CMK (cell line): ENCODE results near the gene RAB32.
A peak's percentile ranks its signal among the peaks of the same experiment; 100 is the strongest.

Experiments used
- DNase-seq: peaks from one replicate; pipeline ENCODE4 v3.0.0-alpha.2; 2010; ENCODE audit warnings: low read depth

Gene RAB32

DNA sequence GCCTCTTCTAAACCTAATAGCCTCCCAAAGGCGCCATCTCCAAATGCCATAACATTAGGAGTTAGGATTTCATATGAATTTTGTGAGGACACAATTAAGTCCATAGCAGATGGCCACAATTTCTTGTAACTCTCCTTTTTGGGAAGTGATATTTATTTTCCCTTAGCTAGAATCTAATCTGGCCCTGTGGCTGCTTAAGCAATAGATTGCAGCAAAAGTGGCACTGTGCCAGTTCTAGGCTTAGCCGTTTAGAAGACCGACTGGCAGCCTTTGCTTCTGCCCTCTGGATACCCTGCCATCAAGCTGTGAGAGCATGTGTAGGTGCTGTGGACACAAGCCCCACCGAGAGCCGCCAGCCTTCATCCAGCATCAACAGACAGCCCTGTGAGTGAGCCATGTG lies 39.2 kb downstream of the RAB32 start:
- DNase-seq = no peak

DNA sequence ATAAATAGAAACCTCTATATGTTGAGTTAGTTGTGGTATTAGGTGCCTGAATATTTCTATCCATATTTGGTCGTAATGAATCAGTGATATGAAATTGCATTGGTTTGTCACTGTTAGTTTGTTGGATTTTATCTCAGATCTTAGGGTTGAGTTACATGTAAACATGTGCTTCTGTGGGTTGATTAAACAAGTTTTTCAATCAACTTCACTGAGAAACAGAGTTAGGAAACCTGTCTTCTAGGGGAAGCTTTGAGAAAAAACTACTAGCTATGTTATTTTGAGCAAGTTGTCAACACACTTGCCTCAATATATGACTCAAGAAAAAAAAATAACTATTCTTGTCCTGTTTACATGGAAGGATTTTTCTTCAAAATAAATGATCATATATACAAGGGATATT lies 40.3 kb downstream of the RAB32 start:
- DNase-seq = no peak

DNA sequence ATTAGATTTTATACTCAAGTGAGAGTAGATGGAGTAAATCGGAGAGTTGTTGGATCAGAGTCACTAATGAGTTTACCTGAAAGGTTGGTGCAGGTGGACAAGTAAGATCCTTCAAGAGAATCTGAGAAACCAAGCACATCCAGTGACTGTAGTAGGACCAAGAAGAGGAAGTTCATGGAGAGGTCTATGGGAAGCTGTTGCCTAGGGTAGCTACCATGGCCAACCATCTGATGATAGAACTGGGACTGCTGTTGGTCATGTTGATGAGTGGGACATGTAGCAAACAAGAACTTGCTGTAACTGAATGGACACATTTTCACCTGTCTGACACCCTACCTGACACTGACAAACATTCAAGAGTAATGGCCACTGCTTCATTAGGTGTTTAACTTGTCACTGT lies 43.8 kb downstream of the RAB32 start:
- DNase-seq = no peak

DNA sequence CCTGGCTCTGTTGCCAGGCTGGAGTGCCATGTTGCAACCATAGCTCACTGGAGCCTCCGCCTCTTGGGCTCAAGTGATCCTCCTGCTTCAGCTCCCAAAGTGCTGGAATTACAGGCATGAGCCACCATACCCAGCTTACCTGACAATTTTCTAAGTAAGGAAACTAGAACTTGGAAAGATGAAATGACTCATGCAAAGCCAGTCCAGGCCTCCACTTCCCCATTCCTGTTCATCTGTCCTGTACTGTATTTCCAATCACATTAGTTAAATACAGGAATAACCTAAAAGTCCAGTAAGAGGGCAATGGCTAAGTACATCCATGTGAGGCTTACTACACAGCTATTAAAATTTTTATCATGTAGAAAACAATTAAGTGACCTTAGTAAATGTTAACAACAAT lies 46.9 kb downstream of the RAB32 start:
- no peak for DNase-seq

DNA sequence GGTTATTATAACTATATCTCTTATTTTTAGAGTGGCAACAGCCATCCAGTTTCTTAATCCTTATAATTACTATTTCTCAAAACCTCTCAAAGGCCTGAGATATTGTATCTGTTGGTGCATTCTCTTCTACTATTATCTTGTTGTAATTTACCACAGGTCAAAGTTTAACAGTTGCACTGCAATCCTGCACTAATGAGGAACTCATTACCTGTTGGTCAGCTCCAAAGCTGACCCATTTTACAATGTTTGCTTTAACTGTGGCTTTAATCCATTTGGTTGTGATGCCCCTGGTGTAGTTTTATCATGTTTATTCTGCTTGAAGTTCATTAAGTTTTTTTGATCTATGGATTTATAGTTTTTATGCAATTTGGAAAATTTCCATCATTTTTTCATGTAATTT lies 48.8 kb downstream of the RAB32 start:
- no peak for DNase-seq

DNA sequence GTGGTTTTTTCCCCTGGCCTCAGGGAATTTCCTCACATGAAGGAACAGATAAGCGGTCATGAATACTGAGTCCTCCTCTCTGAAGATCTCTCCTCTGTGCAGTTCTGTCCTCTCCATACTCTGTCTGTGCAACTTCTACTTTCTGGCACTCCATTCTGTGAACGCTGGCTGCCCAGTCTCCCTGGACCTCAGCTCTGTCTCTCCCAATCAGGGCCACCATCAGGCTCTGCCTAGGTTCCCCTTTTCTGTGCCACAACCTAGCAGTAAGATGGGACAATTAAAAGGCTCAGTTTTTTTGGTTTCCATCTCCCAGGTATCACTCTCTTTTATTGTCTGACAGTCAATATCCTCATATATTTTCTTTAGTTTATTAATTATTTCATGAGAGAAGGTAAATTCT lies 50.4 kb downstream of the RAB32 start:
- DNase-seq = no peak

DNA sequence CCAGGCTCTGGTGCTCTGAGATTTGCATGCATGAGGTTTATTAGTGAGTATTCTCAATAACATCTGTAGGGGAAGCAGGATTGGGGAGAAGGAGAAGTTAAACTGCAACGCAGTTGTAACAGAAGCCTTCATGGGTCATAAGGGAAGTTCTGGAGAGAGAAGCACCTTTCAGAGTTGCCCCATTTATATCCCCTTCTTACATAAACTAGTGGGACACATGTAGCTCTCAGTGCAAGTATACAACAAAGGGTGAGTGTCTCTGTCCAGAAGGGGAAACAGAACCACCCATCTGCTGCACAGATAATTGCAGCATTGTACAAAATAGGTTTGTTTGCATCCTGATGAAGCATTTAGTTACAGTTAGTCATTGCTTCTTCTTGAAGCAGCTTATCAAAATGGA lies 50.9 kb downstream of the RAB32 start:
- no peak for DNase-seq

DNA sequence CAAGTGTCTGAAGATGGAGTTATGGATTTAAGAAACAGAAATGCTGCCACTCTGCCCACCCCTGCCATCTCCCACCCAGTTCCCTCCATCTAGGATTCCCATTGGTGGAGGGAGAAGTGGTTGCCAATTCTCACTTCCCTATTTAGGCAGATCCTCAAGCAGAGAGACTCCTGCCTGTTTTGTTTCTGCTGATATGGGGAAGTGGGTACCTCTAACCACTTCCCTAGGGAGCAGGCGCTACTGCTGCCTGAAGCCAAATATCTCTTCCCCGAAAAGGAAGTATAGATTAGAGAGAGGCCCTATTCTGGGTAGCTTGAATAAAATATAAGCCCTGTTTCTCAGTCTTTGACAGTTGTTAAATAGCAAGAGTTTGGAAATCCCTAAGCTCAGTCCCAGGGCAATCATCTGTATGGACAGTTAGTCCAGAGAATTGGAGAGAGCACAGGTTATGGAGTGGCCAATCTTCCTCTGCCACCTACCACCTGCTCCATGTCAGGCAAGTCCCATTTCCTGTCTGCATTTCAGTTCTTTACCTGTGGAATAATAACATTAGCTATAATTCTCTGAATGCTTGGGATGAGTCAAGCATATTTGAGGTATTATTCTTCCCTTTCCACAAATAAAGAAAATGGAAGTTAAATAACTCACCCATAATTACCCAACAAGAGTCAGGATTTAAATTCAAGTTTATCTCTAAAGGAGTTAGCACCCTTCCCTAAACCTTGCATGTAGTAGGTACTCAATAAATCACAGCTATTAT lies 52.5 kb downstream of the RAB32 start:
- DNase-seq = peak; percentile 66

DNA sequence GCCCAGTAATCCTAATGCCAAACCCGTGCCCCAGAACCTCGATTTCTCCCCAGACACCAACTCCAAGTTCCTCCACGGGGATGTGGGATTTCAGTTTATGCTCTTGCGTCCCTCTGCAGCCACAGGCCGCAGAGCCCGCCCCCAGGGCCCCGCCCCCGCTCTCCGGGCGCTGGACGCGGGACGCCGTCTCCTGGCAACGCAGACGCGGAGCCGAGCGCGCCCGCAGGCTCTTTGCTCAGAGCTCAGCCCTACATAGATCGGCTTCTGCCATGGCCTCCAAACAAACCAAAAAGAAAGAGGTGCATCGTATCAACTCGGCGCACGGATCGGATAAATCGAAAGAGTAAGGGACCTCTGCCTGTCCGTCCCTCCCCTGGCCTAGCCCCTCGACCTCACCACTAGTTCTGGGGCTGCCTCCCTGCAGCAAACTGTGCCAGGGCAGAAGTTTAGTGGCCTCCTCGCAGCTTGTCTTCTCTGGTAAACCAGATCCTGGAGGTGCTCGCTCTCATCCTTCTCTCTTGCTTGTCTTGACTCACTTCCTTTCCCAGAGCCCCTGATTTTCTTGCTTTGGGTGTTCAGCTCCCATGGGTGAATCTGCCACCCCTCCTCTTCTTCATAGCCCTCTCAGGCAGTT lies 55.3 kb downstream of the RAB32 start, which contains the start of gene ADGB:
ADGB (plus strand) TSS at position 201 of the 634 bp plus-strand sequence; CDS start at position 270, 69 bp downstream.
- DNase-seq = no peak

DNA sequence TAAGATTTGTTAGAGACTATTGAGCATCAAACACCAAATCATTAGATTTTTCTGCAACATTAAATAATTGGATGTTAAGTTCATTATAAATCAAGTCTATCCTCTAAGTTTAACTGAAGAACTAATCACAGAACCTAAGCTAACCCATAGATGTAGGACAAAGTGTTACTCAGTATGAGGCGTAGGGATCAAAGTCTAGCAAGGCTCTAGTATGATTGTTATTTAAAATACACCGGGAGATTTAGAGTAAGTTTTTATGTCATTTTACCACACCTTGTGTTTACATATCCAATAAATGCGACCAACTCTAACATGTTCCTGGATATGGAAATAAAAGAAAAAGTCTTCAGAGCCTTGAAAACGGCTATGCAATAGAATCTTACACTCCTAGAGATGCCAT lies 57.7 kb downstream of the RAB32 start:
- no peak for DNase-seq

DNA sequence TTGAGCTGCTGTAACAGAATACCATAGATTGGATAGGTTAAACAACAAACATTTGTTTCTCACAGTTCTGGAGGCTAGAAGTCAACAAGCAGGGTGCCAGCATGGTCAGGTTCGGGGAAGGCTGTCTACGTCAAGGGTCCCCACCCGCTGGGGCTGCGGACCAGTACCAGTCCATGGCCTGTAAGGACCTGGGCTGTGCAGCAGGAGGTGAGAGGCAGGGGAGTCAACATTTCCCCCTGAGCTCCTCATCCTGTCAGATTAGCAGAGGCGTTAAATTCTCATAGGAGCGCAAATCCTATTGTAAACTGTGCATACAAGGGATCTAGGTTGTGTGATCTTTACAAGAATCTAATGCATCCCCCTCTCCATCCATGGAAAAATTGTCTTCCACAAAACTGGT lies 58.9 kb downstream of the RAB32 start:
- no peak for DNase-seq
